CD14-positive monocyte (primary cell): ENCODE results near the gene HEPN1. TPM values are rescaled to one million over a fixed set of nuclear protein-coding genes. Genes with fewer than 3 reads are reported as not detected.

Experiments
- DNase-seq, 3 donors: peaks; one replicate each; pipeline ENCODE4 v3.0.0-alpha.2; 2011 to 2022
- H2AFZ ChIP-seq: 2 replicates; pipeline ENCODE4 v1.6.0; 2012; ENCODE audit warnings: mild to moderate bottlenecking, low read depth, low read length, inconsistent platforms; ENCODE audit not compliant: insufficient read depth, poor library complexity, severe bottlenecking
- H3K27ac ChIP-seq, 2 donors: 1 replicate in 1 of 2; 2 replicates in 1 of 2; pipeline ENCODE4 v1.5.1; 2012 to 2013; ENCODE audit warnings: low read length in 2 of 2, control low read depth in 1 of 2, inconsistent platforms in 1 of 2, low read depth in 1 of 2, mild to moderate bottlenecking in 1 of 2
- H3K27me3 ChIP-seq, 2 donors: one replicate each; pipeline versions ENCODE4 v1.6.0 to v1.6.1; 2011 to 2013; ENCODE audit warnings: low read length in 2 of 2; ENCODE audit not compliant: control insufficient read depth in 2 of 2, insufficient read depth in 2 of 2
- H3K36me3 ChIP-seq, 2 donors: replicated peaks in 1 of 2; 1 replicate in 1 of 2; 2 replicates in 1 of 2; pipeline versions ENCODE4 v1.5.1 to v1.6.1; 2012 to 2013; ENCODE audit warnings: low read length in 2 of 2, control low read depth in 1 of 2, inconsistent platforms in 1 of 2, mild to moderate bottlenecking in 1 of 2; ENCODE audit not compliant: insufficient read depth in 2 of 2, control insufficient read depth in 1 of 2
- H3K4me1 ChIP-seq, 2 donors: 1 replicate in 1 of 2; 2 replicates in 1 of 2; pipeline versions ENCODE4 v1.5.1 to v1.6.1; 2012 to 2013; ENCODE audit warnings: low read length in 2 of 2, control low read depth in 1 of 2, inconsistent platforms in 1 of 2, mild to moderate bottlenecking in 1 of 2, moderate library complexity in 1 of 2; ENCODE audit not compliant: insufficient read depth in 2 of 2, control insufficient read depth in 1 of 2
- H3K4me2 ChIP-seq: replicated peaks from 2 replicates; pipeline ENCODE3; 2012; ENCODE audit warnings: low read length, moderate library complexity, mild to moderate bottlenecking; ENCODE audit not compliant: poor library complexity, severe bottlenecking; ENCODE audit errors: extremely low read depth
- H3K4me3 ChIP-seq, 3 experiments: fragments of 200-600 bp in 1 of 3; sonication (generic) in 1 of 3; replicated peaks in 1 of 3; 1 replicate in 2 of 3; 2 replicates in 1 of 3; pipeline ENCODE4 v1.5.1; 2011 to 2013; ENCODE audit warnings: low read length in 3 of 3, mild to moderate bottlenecking in 3 of 3, control low read depth in 2 of 3, low read depth in 2 of 3, inconsistent platforms in 1 of 3, moderate library complexity in 1 of 3
- H3K79me2 ChIP-seq: 2 replicates; pipeline ENCODE4 v1.6.0; 2012; ENCODE audit warnings: mild to moderate bottlenecking, control low read depth, inconsistent platforms, low read length, moderate library complexity; ENCODE audit not compliant: insufficient read depth
- H3K9ac ChIP-seq: 2 replicates; pipeline ENCODE4 v1.6.0; 2017; ENCODE audit warnings: low read length, mild to moderate bottlenecking; ENCODE audit not compliant: insufficient read depth, poor library complexity, severe bottlenecking
- H3K9me3 ChIP-seq, 2 donors: replicated peaks in 1 of 2; 1 replicate in 1 of 2; 2 replicates in 1 of 2; pipeline versions ENCODE4 v1.5.1 to v1.6.1; 2012 to 2013; ENCODE audit warnings: low read length in 2 of 2, control low read depth in 1 of 2; ENCODE audit not compliant: control insufficient read depth in 1 of 2, insufficient read depth in 1 of 2
- H4K20me1 ChIP-seq: 2 replicates; pipeline ENCODE4 v1.6.0; 2012; ENCODE audit warnings: mild to moderate bottlenecking, low read length, control low read depth, moderate library complexity; ENCODE audit not compliant: insufficient read depth
- H3K27ac Mint-ChIP-seq, 7 donors: one replicate each; pipeline ENCODE4 v1.8.0; 2020; ENCODE audit warnings: mild to moderate bottlenecking in 7 of 7, mixed read lengths in 7 of 7, moderate library complexity in 6 of 7, inconsistent platforms in 2 of 7
- H3K27me3 Mint-ChIP-seq, 3 donors: one replicate each; pipeline ENCODE4 v1.8.0; 2021 to 2022; ENCODE audit warnings: low read depth in 3 of 3, mild to moderate bottlenecking in 3 of 3, mixed read lengths in 3 of 3, moderate library complexity in 3 of 3, inconsistent platforms in 1 of 3
- H3K36me3 Mint-ChIP-seq, 2 donors: one replicate each; pipeline ENCODE4 v1.8.0; 2020; ENCODE audit warnings: mixed read lengths in 2 of 2, inconsistent platforms in 1 of 2, mild to moderate bottlenecking in 1 of 2
- H3K4me1 Mint-ChIP-seq: one replicate; pipeline ENCODE4 v1.8.0; 2020; ENCODE audit warnings: mild to moderate bottlenecking, mixed read lengths
- H3K4me3 Mint-ChIP-seq, 2 donors: one replicate each; pipeline ENCODE4 v1.8.0; 2020; ENCODE audit warnings: mild to moderate bottlenecking in 2 of 2, mixed read lengths in 2 of 2, moderate library complexity in 1 of 2
- H3K9me3 Mint-ChIP-seq, 7 donors: one replicate each; pipeline ENCODE4 v1.8.0; 2020 to 2022; ENCODE audit warnings: mixed read lengths in 7 of 7, mild to moderate bottlenecking in 6 of 7, moderate library complexity in 6 of 7, inconsistent platforms in 2 of 7
- CTCF ChIP-seq: fragments of 200-600 bp; IDR thresholded peaks from one replicate; pipeline ENCODE4 v1.8.0; 2022; ENCODE audit warnings: antibody characterized with exemption, mild to moderate bottlenecking
- WGBS: methylation state at CpG from one replicate; pipeline ENCODE4 v1.1.5; 2013; ENCODE audit warnings: missing lambda C conversion rate; ENCODE audit not compliant: insufficient coverage; 5-methylcytosine and 5-hydroxymethylcytosine counted together
- intact Hi-C, 2 donors: fragments of 100-400 bp; cut with micrococcal nuclease; formaldehyde crosslinking; loops; one replicate each; pipeline versions ENCODE4 v1.15.0 to v1.15.1; 2023
- polyA plus RNA-seq, 3 donors: library from polyadenylated mRNA; depleted of rRNA in 1 of 3; unstranded in 2 of 3; stranded (reverse) in 1 of 3; fragments of 300-500 nt in 2 of 3; fragments of >200 nt in 1 of 3; fragmentation: Illumina TruSeq in 2 of 3; gene quantifications; 1 replicate in 2 of 3; 2 replicates in 1 of 3; pipeline ENCODE4 v1.2.3, GENCODE V29; 2012 to 2021

Gene HEPN1
- polyA plus RNA-seq, 3 donors = not detected

- Histone ChIP-seq H3K36me3 (no peaks in the 10 kb centered on the region), H3K9ac (no peak overlapping the region), H3K9me3 (peaks cover 5 to 9% of the 10 kb centered on the region in 2 donors), H2AFZ (no peak overlapping the region), H4K20me1 (no peaks in the 10 kb centered on the region), H3K27me3 (peaks cover 10 to 13% of the 10 kb centered on the region in 2 donors), H3K4me1 (peaks cover 4 to 10% of the 10 kb centered on the region in 2 donors), H3K4me2 (no peak overlapping the region), H3K4me3 (no peak overlapping the region), H3K79me2 (no peaks in the 10 kb centered on the region), H3K27ac (no peak overlapping the region)
- H3K9me3 Mint-ChIP-seq = peaks cover 0 to 13% (median 12%) of the 10 kb centered on the region in 7 donors
- intact Hi-C loops = no loop called here
- H3K36me3 Mint-ChIP-seq = no peaks in the 10 kb centered on the region
- no peak for DNase-seq
- H3K4me1 Mint-ChIP-seq = peaks cover 26% of the 10 kb centered on the region
- WGBS = 100% methylated on average over 3 of the region's 6 CpGs
- peak overlapping the region in 1 of 7 donors; percentile 10 for H3K27ac Mint-ChIP-seq
- no peak for TF ChIP-seq CTCF
- H3K4me3 Mint-ChIP-seq = no peak overlapping the region
- peaks cover 18 to 21% (median 18%) of the 10 kb centered on the region in 3 donors for H3K27me3 Mint-ChIP-seq
These were observed 1.9 kb upstream of the HEPN1 start for GRCh38 chr11:124917115-124917637.

- H2AFZ ChIP-seq = no peak overlapping the region
- no peak overlapping the region for H3K9ac ChIP-seq
- H3K9me3 Mint-ChIP-seq = peaks cover 0 to 12% (median 9%) of the 10 kb centered on the region in 7 donors
- H3K4me2 ChIP-seq = no peak overlapping the region
- H3K36me3 Mint-ChIP-seq = no peaks in the 10 kb centered on the region
- H3K4me3 Mint-ChIP-seq = no peak overlapping the region
- peaks cover 10 to 13% of the 10 kb centered on the region in 2 donors for H3K27me3 ChIP-seq
- H3K9me3 ChIP-seq = peaks cover 0 to 6% of the 10 kb centered on the region in 2 donors
- TF ChIP-seq CTCF = no peak
- no peaks in the 10 kb centered on the region for H4K20me1 ChIP-seq
- intact Hi-C loops = no loop called here
- peaks cover 19 to 25% (median 22%) of the 10 kb centered on the region in 3 donors for H3K27me3 Mint-ChIP-seq
- no peaks in the 10 kb centered on the region for H3K36me3 ChIP-seq
- no peak overlapping the region for H3K4me3 ChIP-seq
- peaks cover 25% of the 10 kb centered on the region for H3K4me1 Mint-ChIP-seq
- H3K79me2 ChIP-seq = no peaks in the 10 kb centered on the region
- peaks cover 4 to 10% of the 10 kb centered on the region in 2 donors for H3K4me1 ChIP-seq
- H3K27ac ChIP-seq = no peak overlapping the region
- H3K27ac Mint-ChIP-seq = peak overlapping the region in 1 of 7 donors; percentile 19
- no peak for DNase-seq
- WGBS = no CpG with 5 or more reads among the region's 2 CpGs
These were observed 848 bp downstream of the HEPN1 start for GRCh38 chr11:124919898-124920297.
